Activated CD8-positive, alpha-beta T cell treated with anti-CD3 and anti-CD28 coated beads for 36 hours (primary cell): ENCODE measurements around the gene JPH2. TPM values are rescaled to one million over a fixed set of nuclear protein-coding genes. Genes with fewer than 3 reads are reported as not detected.

Source experiments
- ATAC-seq: fragments of 200-7000 bp; cut with Tn5 transposase; one replicate; pipeline ENCODE4 v1.10.0; 2021; ENCODE audit warnings: mild to moderate bottlenecking, moderate library complexity
- CTCF ChIA-PET: fragments of 350-600 bp; sonication (Branson Sonifier 250); formaldehyde crosslinking; loops from one replicate; lab custom pipeline; 2021; ENCODE audit warnings: antibody characterized with exemption; lab: Charles Lee
- POLR2A ChIA-PET: fragments of 350-600 bp; sonication (Branson Sonifier 250); formaldehyde crosslinking; loops from one replicate; lab custom pipeline; 2021; ENCODE audit warnings: antibody characterized with exemption; lab: Charles Lee
- DNase-seq: peaks from one replicate; pipeline ENCODE4 v3.0.0-alpha.2; 2020
- H3K27ac Mint-ChIP-seq: one replicate; pipeline ENCODE4 v1.8.0; 2021; ENCODE audit warnings: mild to moderate bottlenecking, mixed read lengths
- H3K27me3 Mint-ChIP-seq: one replicate; pipeline ENCODE4 v1.8.0; 2021; ENCODE audit warnings: mixed read lengths
- H3K36me3 Mint-ChIP-seq: one replicate; pipeline ENCODE4 v1.8.0; 2021; ENCODE audit warnings: low read depth, mixed read lengths
- H3K4me1 Mint-ChIP-seq: one replicate; pipeline ENCODE4 v1.8.0; 2021; ENCODE audit warnings: low read depth, mixed read lengths
- H3K4me3 Mint-ChIP-seq: one replicate; pipeline ENCODE4 v1.8.0; 2021; ENCODE audit warnings: mild to moderate bottlenecking, moderate library complexity, mixed read lengths
- H3K9me3 Mint-ChIP-seq: one replicate; pipeline ENCODE4 v1.8.0; 2021; ENCODE audit warnings: mixed read lengths
- CTCF ChIP-seq: fragments of 200-600 bp; IDR thresholded peaks from one replicate; pipeline ENCODE4 v1.8.0; 2022; ENCODE audit warnings: antibody characterized with exemption, mild to moderate bottlenecking
- intact Hi-C: fragments of 100-400 bp; cut with micrococcal nuclease; formaldehyde crosslinking; loops from one replicate; pipeline ENCODE4 v1.10.0; 2022
- total RNA-seq, 2 experiments: library from RNA; stranded (reverse); gene quantifications; one replicate each; pipeline ENCODE4 v1.2.3, GENCODE V29; 2021

Gene JPH2
- total RNA-seq, 2 experiments from 2014 or later: 0.47 to 0.54 TPM

GRCh38 chr20:44087051-44087856 lies 99.7 kb downstream of the JPH2 start:
- POLR2A ChIA-PET: interaction anchor here (0.6 kb wide), 1 partner anchor 243 kb away, joined by 3 read pairs; no protein-coding TSS in a partner anchor
- H3K27ac Mint-ChIP-seq: no peak overlapping the region
- H3K36me3 Mint-ChIP-seq: no peaks in the 10 kb centered on the region
- H3K9me3 Mint-ChIP-seq: no peaks in the 10 kb centered on the region
- ATAC-seq (no peak), DNase-seq (no peak)
- CTCF ChIA-PET: interaction anchor here (1.3 to 1.4 kb wide), 2 partner anchors 31 to 337 kb away, joined by 4 to 5 read pairs; no protein-coding TSS in a partner anchor
- H3K4me1 Mint-ChIP-seq: no peaks in the 10 kb centered on the region
- H3K27me3 Mint-ChIP-seq: no peaks in the 10 kb centered on the region
- intact Hi-C loops: loop anchor here (10.0 kb wide), 2 partner anchors 242 to 632 kb away; partner anchors contain the start of gene SRSF6
- no peak overlapping the region for H3K4me3 Mint-ChIP-seq
- no peak for TF ChIP-seq CTCF

GRCh38 chr20:44085616-44086434 lies 101.2 kb downstream of the JPH2 start:
- ATAC-seq: no peak
- ChIA-PET POLR2A (no interaction called here), CTCF (interaction anchor here (0.9 to 1.6 kb wide), 3 partner anchors 28 to 336 kb away, joined by 3 read pairs; no protein-coding TSS in a partner anchor)
- DNase-seq: no peak
- H3K4me3 Mint-ChIP-seq: no peak overlapping the region
- H3K9me3 Mint-ChIP-seq: no peaks in the 10 kb centered on the region
- no peaks in the 10 kb centered on the region for H3K36me3 Mint-ChIP-seq
- no peaks in the 10 kb centered on the region for H3K27me3 Mint-ChIP-seq
- no peak for TF ChIP-seq CTCF
- H3K27ac Mint-ChIP-seq: no peak overlapping the region
- H3K4me1 Mint-ChIP-seq: no peaks in the 10 kb centered on the region
- intact Hi-C loops: loop anchor here (10.0 kb wide), 2 partner anchors 241 to 631 kb away; partner anchors contain the start of gene SRSF6

DNA sequence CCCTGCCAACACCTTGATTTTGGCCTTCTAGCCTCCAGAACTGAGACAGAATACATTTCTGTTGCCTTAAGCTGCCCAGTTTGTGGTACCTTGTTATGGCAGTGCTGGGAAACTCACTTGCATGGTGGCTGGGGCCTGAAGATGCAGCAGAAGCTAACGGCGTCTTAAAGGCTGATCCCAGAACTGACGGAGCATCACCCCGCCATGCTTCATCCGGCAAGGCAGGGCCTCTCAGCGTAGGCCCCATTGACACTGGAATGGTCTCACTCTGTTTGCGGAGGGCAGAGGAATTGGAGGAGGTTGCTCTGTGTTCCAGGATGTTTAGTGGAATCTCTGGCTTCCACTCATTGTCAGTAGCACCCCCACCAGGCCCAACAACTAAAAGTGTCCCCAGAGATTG lies 102.1 kb downstream of the JPH2 start:
- H3K36me3 Mint-ChIP-seq: no peaks in the 10 kb centered on the region
- ChIA-PET POLR2A (no interaction called here), CTCF (interaction anchor here (1.1 to 6.1 kb wide), 4 partner anchors 27 to 335 kb away, joined by 3 to 60 read pairs (median 6); no protein-coding TSS in a partner anchor)
- H3K27ac Mint-ChIP-seq: no peak overlapping the region
- H3K27me3 Mint-ChIP-seq: no peaks in the 10 kb centered on the region
- peaks cover 6% of the 10 kb centered on the region for H3K4me1 Mint-ChIP-seq
- no peak for TF ChIP-seq CTCF
- intact Hi-C loops: loop anchor here (10.0 kb wide), 2 partner anchors 240 to 630 kb away; partner anchors contain the start of gene SRSF6
- no peaks in the 10 kb centered on the region for H3K9me3 Mint-ChIP-seq
- DNase-seq (no peak), ATAC-seq (no peak)
- H3K4me3 Mint-ChIP-seq: no peak overlapping the region

- ATAC-seq (no peak), DNase-seq (no peak)
- ChIA-PET POLR2A (no interaction called here), CTCF (interaction anchor here (1.3 to 6.1 kb wide), 5 partner anchors 27 to 546 kb away, joined by 3 to 60 read pairs (median 6); no protein-coding TSS in a partner anchor)
- intact Hi-C loops: loop anchor here (10.0 kb wide), 2 partner anchors 240 to 630 kb away; partner anchors contain the start of gene SRSF6
- no peak overlapping the region for H3K4me3 Mint-ChIP-seq
- no peaks in the 10 kb centered on the region for H3K27me3 Mint-ChIP-seq
- H3K27ac Mint-ChIP-seq: no peak overlapping the region
- H3K4me1 Mint-ChIP-seq: peaks cover 6% of the 10 kb centered on the region
- no peaks in the 10 kb centered on the region for H3K9me3 Mint-ChIP-seq
- no peaks in the 10 kb centered on the region for H3K36me3 Mint-ChIP-seq
- no peak for TF ChIP-seq CTCF
Observed at GRCh38 chr20:44084439-44084838, 102.5 kb downstream of the JPH2 start.
